A673 (cell line): ENCODE measurements around the gene PANK3. TPM values are rescaled to one million over a fixed set of nuclear protein-coding genes. Genes with fewer than 3 reads are reported as not detected.
"Not testable (repeated sequence)": the region's sequence is repeated elsewhere in the genome, so short reads cannot be mapped to it uniquely, and the experiment has no call there.

Experiments used
- BruUV-seq: library from RNA; stranded (reverse); fragments of 400-500 nt; replicated peaks from 2 replicates; lab custom pipeline; 2021; lab: Mats Ljungman, UMichigan
- CTCF ChIA-PET: fragments of 300-600 bp; sonication (Branson Sonifier 250); formaldehyde crosslinking; loops from one replicate; lab custom pipeline; 2022; ENCODE audit warnings: antibody characterized with exemption; lab: Charles Lee
- POLR2A ChIA-PET: fragments of 300-600 bp; sonication (Branson Sonifier 250); formaldehyde crosslinking; loops from one replicate; lab custom pipeline; 2022; ENCODE audit warnings: antibody characterized with exemption; ENCODE audit not compliant: low non-redundant PET; lab: Charles Lee
- DNase-seq: peaks from one replicate; pipeline ENCODE4 v3.0.0-alpha.2; 2015; ENCODE audit warnings: low spot score
- H3K27ac ChIP-seq: fragments of 200-600 bp; sonication (generic); 2 replicates; pipeline ENCODE4 v1.5.1; 2016; ENCODE audit warnings: mixed run types, low read depth, mild to moderate bottlenecking, mixed read lengths, antibody characterized with exemption, low read length; ENCODE audit not compliant: poor library complexity, severe bottlenecking
- H3K27me3 ChIP-seq: fragments of 200-600 bp; sonication (generic); replicated peaks from 2 replicates; pipeline ENCODE4 v1.6.1; 2017; ENCODE audit warnings: mixed run types, low read depth, mild to moderate bottlenecking, mixed read lengths, antibody characterized with exemption, low read length; ENCODE audit not compliant: insufficient read depth, poor library complexity
- H3K36me3 ChIP-seq: fragments of 200-600 bp; sonication (generic); 2 replicates; pipeline ENCODE4 v1.6.1; 2016; ENCODE audit warnings: mixed run types, mild to moderate bottlenecking, mixed read lengths, antibody characterized with exemption, low read length; ENCODE audit not compliant: insufficient read depth, poor library complexity, severe bottlenecking
- H3K4me1 ChIP-seq: fragments of 200-600 bp; sonication (generic); 2 replicates; pipeline ENCODE4 v1.6.1; 2017; ENCODE audit warnings: mixed run types, mild to moderate bottlenecking, mixed read lengths, antibody characterized with exemption, low read length; ENCODE audit not compliant: insufficient read depth, poor library complexity, severe bottlenecking
- H3K4me3 ChIP-seq: fragments of 200-600 bp; sonication (generic); 2 replicates; pipeline ENCODE4 v1.5.1; 2016; ENCODE audit warnings: low read depth, mixed run types, mild to moderate bottlenecking, mixed read lengths, low read length; ENCODE audit not compliant: poor library complexity, severe bottlenecking
- H3K9me3 ChIP-seq: fragments of 200-600 bp; sonication (generic); 2 replicates; pipeline ENCODE4 v1.6.1; 2016; ENCODE audit warnings: mixed run types, low read depth, mild to moderate bottlenecking, mixed read lengths, antibody characterized with exemption, low read length; ENCODE audit not compliant: poor library complexity, severe bottlenecking
- EZH2 ChIP-seq: fragments of 200-600 bp; sonication (generic); IDR thresholded peaks from 2 replicates; pipeline ENCODE4 v1.6.1; 2017; ENCODE audit warnings: borderline replicate concordance, low read depth, mild to moderate bottlenecking, mixed read lengths, antibody characterized with exemption, low read length; ENCODE audit not compliant: poor library complexity, severe bottlenecking
- intact Hi-C: fragments of 100-400 bp; cut with micrococcal nuclease; formaldehyde crosslinking; loops from one replicate; pipeline ENCODE4 v1.10.0; 2022; ENCODE audit not compliant: unreplicated experiment
- total RNA-seq: library from RNA; stranded (reverse); gene quantifications from 2 replicates; pipeline ENCODE4 v1.2.3, GENCODE V29; 2021
- TF ChIP-seq, protein P1 (sequence below): fragments of 300-800, 200-600 bp; sonication (generic); conservative IDR thresholded peaks from 2 replicates; pipeline ENCODE4 v1.5.1; 2017; ENCODE audit warnings: low read depth, mild to moderate bottlenecking, antibody characterized with exemption, low read length, moderate library complexity, mixed read lengths

The PANK3 gene
- total RNA-seq, 1 experiment from 2014 or later, result 79.2 TPM

DNA sequence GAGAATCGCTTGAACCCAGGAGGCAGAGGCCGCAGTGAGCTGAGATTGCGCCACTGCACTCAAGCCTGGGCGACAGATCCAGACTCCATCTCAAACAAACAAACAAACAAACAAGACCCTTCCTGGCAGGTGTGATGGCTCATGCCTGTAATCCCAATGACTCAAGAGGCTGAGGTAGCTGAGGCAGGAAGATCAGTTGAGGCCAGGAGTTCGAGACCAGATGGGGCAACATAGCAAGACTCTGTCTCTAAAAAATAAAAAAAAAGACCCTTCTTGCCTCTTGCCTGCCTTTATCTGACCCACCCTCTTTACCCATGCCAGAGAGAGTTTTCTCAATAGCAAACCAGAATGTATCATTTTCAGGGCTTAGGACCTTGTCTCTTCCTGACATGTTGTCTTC is 8.8 kb upstream of the PANK3 start:
- H3K4me1 ChIP-seq, result no peaks in the 10 kb centered on the region
- no peaks in the 10 kb centered on the region for H3K9me3 ChIP-seq
- no peak for DNase-seq
- intact Hi-C loops, result no loop called here
- no peaks in the 10 kb centered on the region for H3K27me3 ChIP-seq
- H3K36me3 ChIP-seq, result no peaks in the 10 kb centered on the region
- ChIA-PET CTCF (no interaction called here), POLR2A (no interaction called here)
- TF ChIP-seq, protein P1, sequence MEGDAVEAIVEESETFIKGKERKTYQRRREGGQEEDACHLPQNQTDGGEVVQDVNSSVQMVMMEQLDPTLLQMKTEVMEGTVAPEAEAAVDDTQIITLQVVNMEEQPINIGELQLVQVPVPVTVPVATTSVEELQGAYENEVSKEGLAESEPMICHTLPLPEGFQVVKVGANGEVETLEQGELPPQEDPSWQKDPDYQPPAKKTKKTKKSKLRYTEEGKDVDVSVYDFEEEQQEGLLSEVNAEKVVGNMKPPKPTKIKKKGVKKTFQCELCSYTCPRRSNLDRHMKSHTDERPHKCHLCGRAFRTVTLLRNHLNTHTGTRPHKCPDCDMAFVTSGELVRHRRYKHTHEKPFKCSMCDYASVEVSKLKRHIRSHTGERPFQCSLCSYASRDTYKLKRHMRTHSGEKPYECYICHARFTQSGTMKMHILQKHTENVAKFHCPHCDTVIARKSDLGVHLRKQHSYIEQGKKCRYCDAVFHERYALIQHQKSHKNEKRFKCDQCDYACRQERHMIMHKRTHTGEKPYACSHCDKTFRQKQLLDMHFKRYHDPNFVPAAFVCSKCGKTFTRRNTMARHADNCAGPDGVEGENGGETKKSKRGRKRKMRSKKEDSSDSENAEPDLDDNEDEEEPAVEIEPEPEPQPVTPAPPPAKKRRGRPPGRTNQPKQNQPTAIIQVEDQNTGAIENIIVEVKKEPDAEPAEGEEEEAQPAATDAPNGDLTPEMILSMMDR, result no peak
- TF ChIP-seq EZH2, result no peak
- no peak overlapping the region for H3K4me3 ChIP-seq
- H3K27ac ChIP-seq, result no peak overlapping the region
- BruUV-seq, result no TSS peak

- Histone ChIP-seq H3K9me3 (no peaks in the 10 kb centered on the region), H3K4me1 (peaks cover 2% of the 10 kb centered on the region), H3K27me3 (no peaks in the 10 kb centered on the region), H3K36me3 (no peaks in the 10 kb centered on the region), H3K4me3 (no peak overlapping the region), H3K27ac (no peak overlapping the region)
- TF ChIP-seq EZH2, result no peak
- TF ChIP-seq, protein P1, result no peak
- ChIA-PET CTCF (no interaction called here), POLR2A (no interaction called here)
- BruUV-seq, result no TSS peak
- intact Hi-C loops, result no loop called here
- DNase-seq, result no peak
Observed at GRCh38 chr5:168585119-168585856, 6.1 kb upstream of the PANK3 start.

DNA sequence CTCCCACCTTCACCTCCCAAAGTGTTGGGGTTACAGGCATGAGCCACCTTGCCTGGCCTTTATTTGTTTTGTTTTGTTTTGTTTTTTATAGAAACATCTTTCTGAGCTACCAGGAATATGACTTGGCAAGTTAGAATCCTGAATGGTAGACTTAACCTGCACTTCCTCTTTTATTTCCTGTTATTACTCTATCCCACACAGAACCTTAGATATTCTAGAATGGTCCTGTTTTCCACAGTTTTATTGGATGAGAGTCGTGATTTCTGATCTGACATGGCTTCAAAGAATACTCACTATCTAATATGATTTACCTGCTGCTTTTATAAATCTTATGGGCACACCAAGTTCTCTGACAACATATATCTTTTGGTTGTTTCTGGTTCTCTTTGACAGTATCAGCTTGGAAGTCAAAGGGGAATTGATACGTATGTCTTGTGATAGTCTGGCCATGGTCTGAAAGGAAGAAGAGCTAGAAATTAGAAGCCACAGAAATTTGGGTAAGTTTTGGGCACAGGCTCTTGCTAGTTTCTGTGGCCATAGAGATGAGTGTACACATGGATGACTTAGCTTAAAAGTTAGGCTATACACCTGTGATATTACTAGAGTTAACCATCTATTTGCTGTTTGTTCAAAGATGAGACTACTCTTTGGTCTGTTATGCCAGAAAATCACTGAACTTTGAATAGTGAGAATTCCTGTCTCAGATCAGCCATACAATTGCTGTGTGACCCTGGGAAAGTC is 4.7 kb upstream of the PANK3 start:
- peaks cover 6% of the 10 kb centered on the region for H3K4me1 ChIP-seq
- H3K36me3 ChIP-seq, result no peaks in the 10 kb centered on the region
- H3K4me3 ChIP-seq, result no peak overlapping the region
- H3K27me3 ChIP-seq, result no peaks in the 10 kb centered on the region
- ChIA-PET CTCF (no interaction called here), POLR2A (no interaction called here)
- no peak for DNase-seq
- no peak for TF ChIP-seq EZH2
- TF ChIP-seq, protein P1, result no peak
- no peak overlapping the region for H3K27ac ChIP-seq
- intact Hi-C loops, result no loop called here
- H3K9me3 ChIP-seq, result no peaks in the 10 kb centered on the region
- BruUV-seq, result no TSS peak

GRCh38 chr5:168580814-168581469 is 1.8 kb upstream of the PANK3 start:
- CTCF ChIA-PET, intact Hi-C loops, H3K4me3 ChIP-seq, H3K27ac ChIP-seq, H3K27me3 ChIP-seq, H3K36me3 ChIP-seq, BruUV-seq, H3K9me3 ChIP-seq, POLR2A ChIA-PET, DNase-seq: not testable (repeated sequence)
- H3K4me1 ChIP-seq, result peaks cover 16% of the 10 kb centered on the region
